A673 (cell line): ENCODE results near the gene GFPT1.

ENCODE experiments used
- EZH2 ChIP-seq: fragments of 200-600 bp; sonication (generic); IDR thresholded peaks from 2 replicates; pipeline ENCODE4 v1.6.1; 2017; ENCODE audit warnings: borderline replicate concordance, low read depth, mild to moderate bottlenecking, mixed read lengths, antibody characterized with exemption, low read length; ENCODE audit not compliant: poor library complexity, severe bottlenecking
- TF ChIP-seq, protein P1 (sequence below): fragments of 300-800, 200-600 bp; sonication (generic); conservative IDR thresholded peaks from 2 replicates; pipeline ENCODE4 v1.5.1; 2017; ENCODE audit warnings: low read depth, mild to moderate bottlenecking, antibody characterized with exemption, low read length, moderate library complexity, mixed read lengths

DNA sequence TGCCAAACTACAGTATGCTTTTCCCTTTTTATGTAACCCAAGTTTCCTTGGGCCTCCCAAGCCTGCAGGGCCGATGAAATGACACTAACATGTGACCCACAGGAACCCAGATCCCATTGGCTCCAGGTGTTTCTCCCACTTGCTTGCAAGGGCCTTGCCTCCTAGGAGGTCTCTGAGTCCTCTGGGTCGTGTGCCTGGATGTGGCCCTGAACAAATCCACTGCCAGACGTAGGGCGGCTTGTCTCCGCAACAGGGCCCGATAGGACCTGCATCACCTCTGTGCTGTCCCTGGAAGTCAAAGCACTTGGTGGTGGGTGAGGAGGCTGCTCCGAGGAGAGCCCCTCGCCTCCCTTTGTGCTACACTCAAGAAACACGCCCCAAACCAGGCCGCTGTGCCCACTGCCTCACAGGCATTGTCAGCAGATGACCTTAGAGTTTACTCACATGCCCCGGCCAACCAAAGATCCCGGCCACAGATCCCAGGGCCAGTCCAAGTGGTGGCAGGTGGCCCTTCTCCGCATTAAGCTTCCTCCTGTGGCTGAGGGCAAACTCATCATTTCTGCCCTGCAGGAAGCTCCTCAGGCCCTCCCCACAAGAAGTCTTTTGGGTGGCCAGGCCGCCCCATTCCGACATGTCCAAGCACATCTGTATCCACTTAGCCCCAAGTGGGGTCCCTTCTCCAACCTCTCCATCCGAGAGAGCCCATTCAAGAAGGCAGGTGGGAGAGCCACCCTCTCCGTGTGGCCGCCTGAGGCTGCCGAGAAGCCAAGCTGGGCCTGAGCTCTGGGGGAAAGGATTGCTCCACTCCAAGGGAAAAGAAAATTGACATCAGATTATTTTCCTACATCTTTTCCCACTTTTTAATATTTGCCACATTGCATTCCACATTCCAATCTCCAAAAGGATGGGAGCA, 76.7 kb downstream of the GFPT1 start:
- no peak for TF ChIP-seq EZH2
- TF ChIP-seq, protein P1, sequence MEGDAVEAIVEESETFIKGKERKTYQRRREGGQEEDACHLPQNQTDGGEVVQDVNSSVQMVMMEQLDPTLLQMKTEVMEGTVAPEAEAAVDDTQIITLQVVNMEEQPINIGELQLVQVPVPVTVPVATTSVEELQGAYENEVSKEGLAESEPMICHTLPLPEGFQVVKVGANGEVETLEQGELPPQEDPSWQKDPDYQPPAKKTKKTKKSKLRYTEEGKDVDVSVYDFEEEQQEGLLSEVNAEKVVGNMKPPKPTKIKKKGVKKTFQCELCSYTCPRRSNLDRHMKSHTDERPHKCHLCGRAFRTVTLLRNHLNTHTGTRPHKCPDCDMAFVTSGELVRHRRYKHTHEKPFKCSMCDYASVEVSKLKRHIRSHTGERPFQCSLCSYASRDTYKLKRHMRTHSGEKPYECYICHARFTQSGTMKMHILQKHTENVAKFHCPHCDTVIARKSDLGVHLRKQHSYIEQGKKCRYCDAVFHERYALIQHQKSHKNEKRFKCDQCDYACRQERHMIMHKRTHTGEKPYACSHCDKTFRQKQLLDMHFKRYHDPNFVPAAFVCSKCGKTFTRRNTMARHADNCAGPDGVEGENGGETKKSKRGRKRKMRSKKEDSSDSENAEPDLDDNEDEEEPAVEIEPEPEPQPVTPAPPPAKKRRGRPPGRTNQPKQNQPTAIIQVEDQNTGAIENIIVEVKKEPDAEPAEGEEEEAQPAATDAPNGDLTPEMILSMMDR = no peak
